ENCODE results near the gene PABPN1L.

The PABPN1L gene

DNA sequence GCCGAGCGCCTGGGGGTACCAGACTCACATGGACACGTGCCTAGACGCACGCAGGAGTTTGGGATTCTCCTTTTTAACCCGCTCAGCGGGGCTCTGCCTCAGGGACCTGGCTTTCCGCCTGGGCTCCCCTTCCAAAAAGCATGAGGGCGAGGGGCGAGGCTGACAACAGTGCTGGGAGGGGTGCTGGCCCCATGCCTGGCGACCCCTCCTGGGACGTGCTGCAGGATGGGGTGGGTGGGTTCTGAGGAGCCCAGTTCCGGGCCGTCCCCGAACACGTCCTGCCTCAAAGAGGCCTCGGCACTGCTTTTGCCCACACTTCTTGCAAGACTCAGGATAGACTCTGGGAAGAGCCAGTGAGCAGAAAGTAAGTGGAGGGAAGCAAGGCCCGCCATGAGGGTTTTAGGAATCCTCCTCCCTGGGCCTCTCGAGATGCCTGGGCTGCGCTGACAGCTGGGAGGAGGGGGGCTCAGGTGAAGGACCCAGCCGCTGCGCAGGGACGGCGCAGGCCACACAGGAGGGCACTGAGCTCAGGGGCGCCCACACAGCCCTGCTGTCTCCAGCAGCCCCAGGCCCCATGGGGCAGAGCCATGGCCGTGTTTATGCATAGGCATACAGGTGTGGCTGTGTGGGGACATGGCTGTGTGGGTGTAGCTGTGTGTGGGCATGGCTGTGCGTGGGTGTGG lies 15.4 kb upstream of the PABPN1L start:
- TF ChIP-seq, protein P1, sequence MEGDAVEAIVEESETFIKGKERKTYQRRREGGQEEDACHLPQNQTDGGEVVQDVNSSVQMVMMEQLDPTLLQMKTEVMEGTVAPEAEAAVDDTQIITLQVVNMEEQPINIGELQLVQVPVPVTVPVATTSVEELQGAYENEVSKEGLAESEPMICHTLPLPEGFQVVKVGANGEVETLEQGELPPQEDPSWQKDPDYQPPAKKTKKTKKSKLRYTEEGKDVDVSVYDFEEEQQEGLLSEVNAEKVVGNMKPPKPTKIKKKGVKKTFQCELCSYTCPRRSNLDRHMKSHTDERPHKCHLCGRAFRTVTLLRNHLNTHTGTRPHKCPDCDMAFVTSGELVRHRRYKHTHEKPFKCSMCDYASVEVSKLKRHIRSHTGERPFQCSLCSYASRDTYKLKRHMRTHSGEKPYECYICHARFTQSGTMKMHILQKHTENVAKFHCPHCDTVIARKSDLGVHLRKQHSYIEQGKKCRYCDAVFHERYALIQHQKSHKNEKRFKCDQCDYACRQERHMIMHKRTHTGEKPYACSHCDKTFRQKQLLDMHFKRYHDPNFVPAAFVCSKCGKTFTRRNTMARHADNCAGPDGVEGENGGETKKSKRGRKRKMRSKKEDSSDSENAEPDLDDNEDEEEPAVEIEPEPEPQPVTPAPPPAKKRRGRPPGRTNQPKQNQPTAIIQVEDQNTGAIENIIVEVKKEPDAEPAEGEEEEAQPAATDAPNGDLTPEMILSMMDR (IDR thresholded peaks at IDR 0.05): no peak
- no peak for TF ChIP-seq ZFX (IDR thresholded peaks at IDR 0.05; ENCODE audit: borderline replicate concordance)
- H3K27ac ChIP-seq: 0 out of 2 replicates have a peak overlapping the region, but pooled peaks have one; percentile 31

DNA sequence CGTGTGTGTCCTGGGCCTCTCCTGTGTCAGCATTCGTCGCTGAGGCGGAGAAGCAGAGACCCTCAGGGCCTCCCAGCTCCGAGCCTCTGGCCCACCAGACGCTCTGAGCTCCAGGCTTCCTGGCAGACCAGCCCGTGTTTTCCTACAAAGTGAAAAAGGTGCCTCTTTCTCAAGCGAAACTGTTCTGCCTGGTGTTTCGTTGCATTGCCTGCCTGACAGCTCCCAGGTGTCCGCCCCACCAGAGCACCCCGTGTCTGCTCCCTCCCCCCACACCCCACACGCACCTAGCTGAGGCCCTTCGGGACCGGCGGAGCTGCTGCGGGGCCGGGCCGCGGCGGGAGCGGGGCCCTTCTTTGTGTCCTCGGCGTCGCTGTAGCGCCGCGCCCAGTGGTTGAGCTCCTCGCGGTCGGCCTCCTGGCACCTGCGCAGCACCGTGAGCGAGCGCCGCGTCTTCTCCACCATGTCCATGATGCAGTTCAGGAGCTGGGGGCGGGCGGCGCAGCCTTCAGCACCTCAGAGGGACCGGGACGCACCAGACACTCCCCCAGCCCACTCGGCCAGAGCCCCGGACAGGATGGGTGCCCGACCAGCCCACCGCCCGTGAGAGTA lies 14.7 kb upstream of the PABPN1L start:
- H3K27ac ChIP-seq: no peak overlapping the region
- TF ChIP-seq, protein P1 (IDR thresholded peaks at IDR 0.05): no peak; the same call in 1 of the 2 replicates
- no peak for TF ChIP-seq ZFX (IDR thresholded peaks at IDR 0.05; ENCODE audit: borderline replicate concordance)

DNA sequence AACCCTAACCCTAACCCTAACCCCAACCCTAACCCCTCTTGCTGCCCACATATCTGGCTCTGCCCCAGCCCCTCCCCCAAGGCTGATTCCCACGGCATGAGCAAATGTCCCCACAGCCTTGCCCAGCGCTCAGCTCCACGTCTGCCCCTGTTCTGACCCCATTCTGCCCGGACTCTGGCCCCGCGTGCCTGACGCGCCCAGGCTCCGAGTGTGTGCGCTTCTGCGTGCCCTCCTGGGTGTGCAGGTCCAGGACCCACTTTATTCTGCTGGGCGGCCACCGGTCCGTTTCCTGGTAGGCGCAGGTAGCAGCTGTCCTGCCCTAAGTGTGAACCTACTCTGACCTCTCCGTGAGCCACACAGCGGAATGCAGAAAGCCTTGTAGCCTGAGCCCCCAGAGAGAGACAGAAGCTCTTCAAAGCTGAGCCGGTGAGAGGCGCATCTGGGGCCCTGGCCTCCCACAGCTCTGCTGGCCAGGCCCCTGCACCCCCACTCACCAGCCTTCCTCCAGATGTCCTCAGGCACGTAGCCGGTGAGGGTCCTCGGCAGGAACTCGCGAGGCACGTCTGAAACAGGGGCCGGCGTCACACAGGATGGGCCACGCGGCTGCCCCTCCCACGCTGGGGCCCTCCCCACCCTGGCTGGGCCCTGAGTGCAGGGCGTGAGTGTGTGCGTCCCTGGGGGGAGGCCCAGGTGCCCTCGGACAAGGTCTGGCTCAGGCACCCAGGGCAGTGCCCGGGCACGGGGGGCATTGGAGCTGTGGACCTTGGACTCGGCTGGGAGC lies 14.0 kb upstream of the PABPN1L start:
- TF ChIP-seq, protein P1 (IDR thresholded peaks at IDR 0.05): no peak
- no peak for TF ChIP-seq ZFX (IDR thresholded peaks at IDR 0.05; ENCODE audit: borderline replicate concordance)
- no peak overlapping the region for H3K27ac ChIP-seq

DNA sequence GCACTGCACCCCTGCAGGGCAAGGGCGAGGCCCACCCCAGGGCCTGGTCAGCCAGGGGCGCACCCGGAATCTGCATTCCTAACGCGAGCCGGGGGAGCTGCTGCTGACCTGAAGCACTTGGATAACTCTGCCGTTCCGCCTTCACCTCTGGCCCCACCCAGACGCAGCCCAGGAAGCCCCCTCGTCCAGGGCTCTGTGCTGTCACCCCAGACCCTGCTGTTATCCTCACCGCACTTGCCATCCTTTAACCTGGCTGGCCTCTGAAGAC lies 13.3 kb upstream of the PABPN1L start:
- no peak for TF ChIP-seq ZFX (IDR thresholded peaks at IDR 0.05; ENCODE audit: borderline replicate concordance)
- TF ChIP-seq, protein P1 (IDR thresholded peaks at IDR 0.05): no peak
- H3K27ac ChIP-seq: no peak overlapping the region

DNA sequence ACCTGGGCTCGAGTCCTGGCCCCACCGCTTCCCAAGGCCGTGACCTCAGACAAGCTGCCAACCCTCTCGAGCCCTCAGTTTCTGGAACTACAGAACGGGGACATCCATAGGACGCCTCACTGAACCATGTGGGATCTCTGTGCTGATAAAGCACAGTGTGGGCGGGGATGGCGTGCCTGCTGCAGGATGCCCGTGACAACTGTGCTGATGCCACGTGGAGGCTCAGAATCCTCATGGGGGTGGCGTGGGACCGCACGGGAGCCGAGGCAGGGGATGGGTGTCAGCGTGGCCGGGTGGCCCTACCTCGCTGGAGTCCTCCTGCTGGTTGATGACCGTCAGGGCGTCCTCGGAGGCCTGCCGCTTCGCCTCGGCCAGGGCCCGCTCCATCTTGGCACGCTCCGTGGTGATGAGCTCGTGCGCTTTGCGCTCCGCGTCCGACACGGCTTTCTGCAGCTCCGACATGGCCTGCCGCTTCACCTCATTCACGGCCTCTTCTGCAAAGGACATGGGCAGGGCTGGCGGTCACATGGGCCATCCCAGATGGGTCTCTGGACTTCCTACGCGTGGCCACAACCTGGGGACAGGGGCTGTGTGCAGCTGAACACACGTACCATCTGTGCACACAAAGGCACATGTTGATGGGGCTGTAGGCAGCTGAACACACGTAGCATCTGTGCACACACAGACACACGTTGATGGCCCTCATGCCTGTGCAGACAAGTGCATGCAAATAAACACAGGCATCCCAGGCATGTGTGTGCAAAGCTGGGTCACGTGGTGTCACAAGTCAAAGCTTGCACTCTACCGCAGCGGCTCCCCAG lies 12.7 kb upstream of the PABPN1L start:
- H3K27ac ChIP-seq: no peak overlapping the region
- no peak for TF ChIP-seq ZFX (IDR thresholded peaks at IDR 0.05; ENCODE audit: borderline replicate concordance)
- TF ChIP-seq, protein P1 (IDR thresholded peaks at IDR 0.05): no peak

DNA sequence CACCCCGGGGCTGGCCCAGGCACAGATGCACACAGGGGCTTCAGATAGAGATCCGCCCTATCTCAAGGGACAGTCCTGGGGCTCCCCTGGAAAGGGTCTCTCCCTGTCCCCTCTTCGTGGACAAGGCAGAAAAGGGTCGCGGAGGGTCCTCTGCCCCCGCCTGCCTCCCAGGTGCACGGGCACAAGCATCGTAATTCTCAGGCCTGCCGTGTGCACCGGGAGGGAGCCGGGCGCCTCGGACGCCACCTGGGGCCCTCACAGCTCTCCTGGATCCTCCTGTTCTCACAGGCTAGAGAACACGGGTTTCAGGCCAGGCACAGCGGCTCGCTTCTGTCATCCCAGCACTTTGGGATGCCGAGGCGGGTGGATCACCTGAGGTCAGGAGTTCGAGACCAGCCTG lies 11.9 kb upstream of the PABPN1L start:
- TF ChIP-seq, protein P1 (IDR thresholded peaks at IDR 0.05): no peak
- no peak for TF ChIP-seq ZFX (IDR thresholded peaks at IDR 0.05; ENCODE audit: borderline replicate concordance)
- no peak overlapping the region for H3K27ac ChIP-seq
